HCT116 (cell line): ENCODE results near the gene PTOV1. TPM values are rescaled to one million over a fixed set of nuclear protein-coding genes. Genes with fewer than 3 reads are reported as not detected.

Experiments used
- ATAC-seq: fragments of 200-7000 bp; cut with Tn5 transposase; 2 replicates; pipeline ENCODE4 v1.9.1; 2020; ENCODE audit warnings: mild to moderate bottlenecking, moderate library complexity
- BruUV-seq: library from RNA; stranded (reverse); fragments of 400-500 nt; replicated peaks from 2 replicates; lab custom pipeline; 2021; lab: Mats Ljungman, UMichigan
- CTCF ChIA-PET: fragments of 300-600 bp; sonication (Branson Sonifier 250); formaldehyde crosslinking; loops from one replicate; lab custom pipeline; 2021; ENCODE audit warnings: antibody characterized with exemption; lab: Charles Lee
- POLR2A ChIA-PET: fragments of 300-600, 350-600 bp; sonication (Branson Sonifier 250); formaldehyde crosslinking; loops from one replicate; lab custom pipeline; 2021; ENCODE audit warnings: antibody characterized with exemption; lab: Charles Lee
- RAD21 ChIA-PET, 2 experiments: fragments of 300-600 bp; sonication (Branson Sonifier 250); formaldehyde crosslinking; loops; one replicate each; lab custom pipeline; 2023; ENCODE audit warnings: low total read pairs in 2 of 2; ENCODE audit not compliant: uncharacterized antibody in 2 of 2, unreplicated experiment in 2 of 2, low non-redundant PET in 1 of 2; lab: Charles Lee
- DNase-seq: peaks from one replicate; pipeline ENCODE4 v3.0.0-alpha.2; 2010; ENCODE audit warnings: low read depth, low spot score
- H2AFZ ChIP-seq: fragments of 200-600 bp; shearing (Covaris generic), sonication (generic); 2 replicates; pipeline ENCODE4 v1.6.1; 2017; ENCODE audit warnings: low read depth, mixed run types, mixed read lengths, antibody characterized with exemption, low read length; ENCODE audit not compliant: poor library complexity, severe bottlenecking
- H3K27ac ChIP-seq: 2 replicates; pipeline ENCODE4 v1.5.1; 2012; ENCODE audit warnings: low read depth, low read length
- H3K27me3 ChIP-seq: fragments of 200-600 bp; sonication (generic); 2 replicates; pipeline ENCODE4 v1.6.1; 2016; ENCODE audit warnings: mixed run types, low read length, mixed read lengths; ENCODE audit not compliant: insufficient read depth
- H3K36me3 ChIP-seq, 2 experiments: fragments of 200-500 bp in 1 of 2; fragments of 200-600 bp in 1 of 2; sonication (Bioruptor generic) in 1 of 2; sonication (generic) in 1 of 2; 2 replicates each; pipeline versions ENCODE4 v1.5.1 to v1.6.1; 2014 to 2016; ENCODE audit warnings: low read length in 2 of 2, inconsistent platforms in 1 of 2, mixed read lengths in 1 of 2, mixed run types in 1 of 2; ENCODE audit not compliant: insufficient read depth in 2 of 2, control insufficient read depth in 1 of 2
- H3K4me1 ChIP-seq, 2 experiments: fragments of 200-600 bp in 1 of 2; sonication (generic) in 1 of 2; 2 replicates each; pipeline versions ENCODE4 v1.5.1 to v1.6.1; 2012 to 2017; ENCODE audit warnings: low read length in 2 of 2, inconsistent platforms in 1 of 2, mild to moderate bottlenecking in 1 of 2, mixed read lengths in 1 of 2, mixed run types in 1 of 2, moderate library complexity in 1 of 2; ENCODE audit not compliant: insufficient read depth in 2 of 2, control insufficient read depth in 1 of 2
- H3K4me2 ChIP-seq: fragments of 200-600 bp; sonication (generic); 2 replicates; pipeline ENCODE4 v1.6.1; 2017; ENCODE audit warnings: mixed run types, low read length, mixed read lengths
- H3K4me3 ChIP-seq, 2 experiments: fragments of 200-600 bp in 1 of 2; sonication (generic) in 1 of 2; replicated peaks in 1 of 2; 2 replicates each; pipeline ENCODE4 v1.5.1; 2011 to 2016; ENCODE audit warnings: low read length in 2 of 2, control low read depth in 1 of 2, low read depth in 1 of 2, mild to moderate bottlenecking in 1 of 2, mixed read lengths in 1 of 2, mixed run types in 1 of 2
- H3K79me2 ChIP-seq: fragments of 200-600 bp; sonication (generic); 2 replicates; pipeline ENCODE4 v1.6.1; 2017; ENCODE audit warnings: mild to moderate bottlenecking, mixed run types, low read length, moderate library complexity, mixed read lengths; ENCODE audit not compliant: insufficient read depth
- H3K9ac ChIP-seq: fragments of 200-600 bp; sonication (generic); 2 replicates; pipeline ENCODE4 v1.6.1; 2016; ENCODE audit warnings: low read length, mixed read lengths
- H3K9me2 ChIP-seq: fragments of 200-600 bp; sonication (generic), shearing (Covaris generic); 2 replicates; pipeline ENCODE4 v1.6.1; 2017; ENCODE audit warnings: mixed run types, mild to moderate bottlenecking, moderate library complexity; ENCODE audit not compliant: insufficient read depth
- H3K9me3 ChIP-seq, 2 experiments: fragments of 200-500 bp in 1 of 2; fragments of 200-600 bp in 1 of 2; sonication (Bioruptor generic) in 1 of 2; sonication (generic) in 1 of 2; 2 replicates each; pipeline ENCODE4 v1.6.1; 2014 to 2017; ENCODE audit warnings: low read length in 2 of 2, mixed read lengths in 2 of 2, inconsistent platforms in 1 of 2, low read depth in 1 of 2, mild to moderate bottlenecking in 1 of 2, mixed run types in 1 of 2, moderate library complexity in 1 of 2; ENCODE audit not compliant: control insufficient read depth in 1 of 2, insufficient read depth in 1 of 2
- H4K20me1 ChIP-seq: fragments of 200-600 bp; sonication (generic), shearing (Covaris generic); 2 replicates; pipeline ENCODE4 v1.6.1; 2017; ENCODE audit warnings: mixed run types, mild to moderate bottlenecking, moderate library complexity; ENCODE audit not compliant: insufficient read depth
- CBX3 ChIP-seq: IDR thresholded peaks from 2 replicates; pipeline ENCODE4 v1.6.1; 2012; ENCODE audit warnings: low read depth
- EGR1 ChIP-seq: IDR thresholded peaks from 2 replicates; pipeline ENCODE4 v1.6.1; 2012; ENCODE audit warnings: low read depth
- EZH2 ChIP-seq: fragments of 200-600 bp; sonication (generic); IDR thresholded peaks from 2 replicates; pipeline ENCODE4 v1.6.1; 2017; ENCODE audit warnings: antibody characterized with exemption, mixed run types
- FOSL1 ChIP-seq: IDR thresholded peaks from 2 replicates; pipeline ENCODE4 v1.6.1; 2012; ENCODE audit warnings: low read depth
- JUND ChIP-seq: IDR thresholded peaks from 2 replicates; pipeline ENCODE4 v1.6.1; 2012
- POLR2A ChIP-seq: IDR thresholded peaks from 2 replicates; pipeline ENCODE4 v1.7.0; 2011; ENCODE audit warnings: borderline replicate concordance; ENCODE audit not compliant: insufficient read depth, insufficient read length; ENCODE audit errors: extremely low read depth
- SP1 ChIP-seq: IDR thresholded peaks from 2 replicates; pipeline ENCODE4 v1.6.1; 2012; ENCODE audit warnings: low read depth
- TCF7L2 ChIP-seq: IDR thresholded peaks from 2 replicates; pipeline ENCODE4 v1.7.0; 2011; ENCODE audit warnings: borderline replicate concordance, inconsistent platforms; ENCODE audit not compliant: insufficient read depth, insufficient read length; ENCODE audit errors: extremely low read depth
- ZNF274 ChIP-seq: fragments of 200-500 bp; sonication (Bioruptor generic); IDR thresholded peaks from 2 replicates; pipeline ENCODE4 v1.6.1; 2014; ENCODE audit warnings: mild to moderate bottlenecking, low read depth, low read length, inconsistent platforms
- intact Hi-C: fragments of 100-400 bp; cut with micrococcal nuclease; formaldehyde crosslinking; loops from 2 replicates; pipeline ENCODE4 v1.10.0; 2022
- total RNA-seq: library from RNA; stranded (reverse); gene quantifications from one replicate; pipeline ENCODE4 v1.2.1, GENCODE V29; 2021; ENCODE audit not compliant: unreplicated experiment
- TF ChIP-seq, protein P1 (sequence below), 3 experiments: fragments of 200-600 bp in 1 of 3; sonication (generic) in 1 of 3; IDR thresholded peaks in 2 of 3; conservative IDR thresholded peaks in 1 of 3; 2 replicates each; pipeline ENCODE4 v1.5.1; 2012 to 2017; ENCODE audit warnings: low read depth in 2 of 3, low read length in 2 of 3, antibody characterized with exemption in 1 of 3, borderline replicate concordance in 1 of 3, control low read depth in 1 of 3, mild to moderate bottlenecking in 1 of 3, mixed read lengths in 1 of 3, mixed run types in 1 of 3, moderate library complexity in 1 of 3; ENCODE audit not compliant: insufficient read depth in 1 of 3
- TF ChIP-seq, protein P2 (sequence below): IDR thresholded peaks from 2 replicates; pipeline ENCODE4 v1.6.1; 2012
- TF ChIP-seq, protein P3 (sequence below): IDR thresholded peaks from 2 replicates; pipeline ENCODE4 v1.6.1; 2011; ENCODE audit warnings: mild to moderate bottlenecking, low read length, moderate library complexity; ENCODE audit not compliant: insufficient replicate concordance; ENCODE audit errors: extremely low read depth

The PTOV1 gene
- total RNA-seq, 1 experiment from 2014 or later = 236 TPM

DNA sequence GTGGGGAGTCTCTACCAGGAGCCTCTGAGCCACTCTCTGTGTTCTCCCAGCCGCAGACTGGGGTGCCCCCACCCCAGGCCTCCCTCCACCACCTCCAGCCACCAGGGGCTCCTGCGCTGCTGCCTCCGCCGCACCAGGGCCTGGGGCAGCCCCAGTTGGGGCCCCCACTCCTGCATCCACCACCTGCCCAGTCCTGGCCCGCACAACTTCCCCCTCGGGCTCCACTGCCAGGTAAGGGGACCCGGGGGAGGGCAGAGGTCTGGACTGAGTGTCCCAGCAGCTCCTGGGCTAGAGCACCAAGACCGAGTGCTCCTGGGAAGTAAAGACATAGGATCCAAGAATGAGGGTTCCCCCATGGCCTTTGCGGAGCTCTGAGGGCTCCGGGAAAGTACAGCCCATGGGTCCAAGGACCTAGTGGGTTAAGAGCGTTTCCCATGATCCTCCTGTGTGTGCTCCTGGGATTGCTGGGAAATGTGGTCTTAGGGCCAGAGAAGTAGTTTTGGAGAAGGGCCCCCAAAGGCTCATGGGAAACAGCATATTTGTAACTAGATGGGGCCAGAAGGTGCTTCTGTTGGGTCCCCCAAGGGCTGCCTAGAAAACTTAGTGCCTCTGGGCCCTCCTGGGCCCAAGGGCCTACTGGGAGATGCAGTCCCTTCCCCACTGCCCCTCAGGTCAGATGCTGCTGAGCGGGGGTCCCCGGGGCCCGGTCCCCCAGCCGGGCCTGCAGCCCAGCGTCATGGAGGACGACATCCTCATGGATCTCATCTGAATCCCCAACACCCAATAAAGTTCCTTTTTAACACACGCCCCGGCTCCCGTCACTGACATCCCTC lies 14.6 kb upstream of the PTOV1 start:
- ChIA-PET RAD21 (no interaction called here), CTCF (no interaction called here)

DNA sequence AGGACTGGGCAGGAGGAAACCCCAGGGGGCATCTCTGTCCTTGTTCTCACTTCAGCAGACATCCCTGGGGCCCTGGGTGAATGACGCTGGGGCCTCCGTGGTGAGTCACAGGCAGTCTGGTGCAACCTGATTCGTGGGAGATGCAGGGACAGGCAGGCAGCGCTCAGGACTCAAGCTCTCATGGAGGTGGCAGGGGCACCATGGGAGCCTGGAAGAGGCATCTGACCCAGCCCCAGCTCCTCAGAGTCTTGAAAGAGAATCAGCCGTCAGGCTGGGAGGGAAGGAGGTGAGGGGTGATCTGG lies 14.0 kb upstream of the PTOV1 start:
- H3K4me2 ChIP-seq = no peak overlapping the region
- H4K20me1 ChIP-seq = no peaks in the 10 kb centered on the region
- no peaks in the 10 kb centered on the region for H3K9me3 ChIP-seq
- no peaks in the 10 kb centered on the region for H3K79me2 ChIP-seq
- H3K36me3 ChIP-seq = peaks cover 34 to 46% of the 10 kb centered on the region in 2 experiments
- no peaks in the 10 kb centered on the region for H3K27me3 ChIP-seq
- no peak overlapping the region for H3K27ac ChIP-seq
- POLR2A ChIA-PET = no interaction called here
- CTCF ChIA-PET = no interaction called here
- H2AFZ ChIP-seq = no peak overlapping the region
- BruUV-seq = no TSS peak
- no peak for DNase-seq
- H3K9me2 ChIP-seq = no peaks in the 10 kb centered on the region
- RAD21 ChIA-PET = no interaction called here
- no peaks in the 10 kb centered on the region for H3K4me1 ChIP-seq
- ATAC-seq = no peak
- no peak overlapping the region for H3K4me3 ChIP-seq
- intact Hi-C loops = no loop called here
- H3K9ac ChIP-seq = no peak overlapping the region
- no peak for TF ChIP-seq ZNF274
- TF ChIP-seq, protein P1, sequence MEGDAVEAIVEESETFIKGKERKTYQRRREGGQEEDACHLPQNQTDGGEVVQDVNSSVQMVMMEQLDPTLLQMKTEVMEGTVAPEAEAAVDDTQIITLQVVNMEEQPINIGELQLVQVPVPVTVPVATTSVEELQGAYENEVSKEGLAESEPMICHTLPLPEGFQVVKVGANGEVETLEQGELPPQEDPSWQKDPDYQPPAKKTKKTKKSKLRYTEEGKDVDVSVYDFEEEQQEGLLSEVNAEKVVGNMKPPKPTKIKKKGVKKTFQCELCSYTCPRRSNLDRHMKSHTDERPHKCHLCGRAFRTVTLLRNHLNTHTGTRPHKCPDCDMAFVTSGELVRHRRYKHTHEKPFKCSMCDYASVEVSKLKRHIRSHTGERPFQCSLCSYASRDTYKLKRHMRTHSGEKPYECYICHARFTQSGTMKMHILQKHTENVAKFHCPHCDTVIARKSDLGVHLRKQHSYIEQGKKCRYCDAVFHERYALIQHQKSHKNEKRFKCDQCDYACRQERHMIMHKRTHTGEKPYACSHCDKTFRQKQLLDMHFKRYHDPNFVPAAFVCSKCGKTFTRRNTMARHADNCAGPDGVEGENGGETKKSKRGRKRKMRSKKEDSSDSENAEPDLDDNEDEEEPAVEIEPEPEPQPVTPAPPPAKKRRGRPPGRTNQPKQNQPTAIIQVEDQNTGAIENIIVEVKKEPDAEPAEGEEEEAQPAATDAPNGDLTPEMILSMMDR (IDR thresholded peaks at IDR 0.05 in 2 of 3, conservative IDR thresholded peaks at IDR 0.05 in 1 of 3; ENCODE audit: borderline replicate concordance in 1 of 3, insufficient read depth in 1 of 3, low read depth in 2 of 3, low read length in 2 of 3) = no peak
- TF ChIP-seq SP1 = no peak
- TF ChIP-seq TCF7L2 = no peak
- TF ChIP-seq, protein P2, sequence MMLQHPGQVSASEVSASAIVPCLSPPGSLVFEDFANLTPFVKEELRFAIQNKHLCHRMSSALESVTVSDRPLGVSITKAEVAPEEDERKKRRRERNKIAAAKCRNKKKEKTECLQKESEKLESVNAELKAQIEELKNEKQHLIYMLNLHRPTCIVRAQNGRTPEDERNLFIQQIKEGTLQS = no peak
- TF ChIP-seq, protein P3, sequence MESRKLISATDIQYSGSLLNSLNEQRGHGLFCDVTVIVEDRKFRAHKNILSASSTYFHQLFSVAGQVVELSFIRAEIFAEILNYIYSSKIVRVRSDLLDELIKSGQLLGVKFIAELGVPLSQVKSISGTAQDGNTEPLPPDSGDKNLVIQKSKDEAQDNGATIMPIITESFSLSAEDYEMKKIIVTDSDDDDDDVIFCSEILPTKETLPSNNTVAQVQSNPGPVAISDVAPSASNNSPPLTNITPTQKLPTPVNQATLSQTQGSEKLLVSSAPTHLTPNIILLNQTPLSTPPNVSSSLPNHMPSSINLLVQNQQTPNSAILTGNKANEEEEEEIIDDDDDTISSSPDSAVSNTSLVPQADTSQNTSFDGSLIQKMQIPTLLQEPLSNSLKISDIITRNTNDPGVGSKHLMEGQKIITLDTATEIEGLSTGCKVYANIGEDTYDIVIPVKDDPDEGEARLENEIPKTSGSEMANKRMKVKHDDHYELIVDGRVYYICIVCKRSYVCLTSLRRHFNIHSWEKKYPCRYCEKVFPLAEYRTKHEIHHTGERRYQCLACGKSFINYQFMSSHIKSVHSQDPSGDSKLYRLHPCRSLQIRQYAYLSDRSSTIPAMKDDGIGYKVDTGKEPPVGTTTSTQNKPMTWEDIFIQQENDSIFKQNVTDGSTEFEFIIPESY = no peak
- TF ChIP-seq JUND = no peak
- no peak for TF ChIP-seq CBX3

More for the DNA sequence above, 14.6 kb upstream of the PTOV1 start:
- ATAC-seq = peak; percentile 49
- Histone ChIP-seq H2AFZ (no peak overlapping the region), H3K9me3 (no peaks in the 10 kb centered on the region), H3K79me2 (no peaks in the 10 kb centered on the region), H3K4me2 (no peak overlapping the region), H3K27ac (no peak overlapping the region), H3K4me1 (no peaks in the 10 kb centered on the region), H3K4me3 (no peak overlapping the region), H3K27me3 (no peaks in the 10 kb centered on the region), H4K20me1 (no peaks in the 10 kb centered on the region), H3K36me3 (peaks cover 34 to 49% of the 10 kb centered on the region in 2 experiments), H3K9ac (no peak overlapping the region), H3K9me2 (no peaks in the 10 kb centered on the region)
- intact Hi-C loops = no loop called here
- DNase-seq = no peak
- BruUV-seq = no TSS peak
- POLR2A ChIA-PET = no interaction called here
- no peak for TF ChIP-seq EZH2
- no peak for TF ChIP-seq TCF7L2
- no peak for TF ChIP-seq SP1
- no peak for TF ChIP-seq POLR2A
- no peak for TF ChIP-seq EGR1
- no peak for TF ChIP-seq FOSL1
- TF ChIP-seq, protein P3 = no peak
- TF ChIP-seq, all 23 proteins: peak for 0
